ENCODE measurements around the gene VWDE.

VWDE gene

DNA sequence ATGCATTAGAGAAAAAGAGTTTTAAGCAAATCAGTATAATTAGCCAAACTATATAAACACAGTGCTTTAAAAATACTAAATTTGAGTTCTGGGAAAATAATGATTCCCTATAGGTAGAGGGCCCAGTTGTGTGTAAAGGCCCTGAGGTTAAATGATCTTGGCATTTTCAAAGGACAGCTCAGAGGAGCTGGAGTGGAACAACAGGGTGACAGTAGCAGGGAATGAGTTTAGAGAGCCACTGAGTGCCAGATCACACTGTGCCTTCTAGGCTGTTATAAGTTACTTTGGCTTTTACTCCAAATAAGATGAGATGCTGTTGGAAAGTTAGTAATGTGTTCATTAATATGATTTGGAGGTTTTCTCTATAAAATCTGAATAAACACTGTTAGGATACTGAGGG is 34.6 kb downstream of the VWDE start:
- no peak for DNase-seq (ENCODE audit: low spot score)
- Histone ChIP-seq H3K36me3 (ENCODE audit: low read depth) (no peaks in the 10 kb centered on the region), H3K9me3 (ENCODE audit: severe bottlenecking) (peaks cover 2% of the 10 kb centered on the region), H3K4me3 (ENCODE audit: severe bottlenecking) (no peak overlapping the region), H3K27me3 (ENCODE audit: insufficient read depth, poor library complexity, severe bottlenecking) (no peaks in the 10 kb centered on the region), H3K27ac (ENCODE audit: poor library complexity, severe bottlenecking) (no peak overlapping the region), H3K4me1 (ENCODE audit: insufficient read depth, poor library complexity, severe bottlenecking) (no peaks in the 10 kb centered on the region)
- TF ChIP-seq, protein P1, sequence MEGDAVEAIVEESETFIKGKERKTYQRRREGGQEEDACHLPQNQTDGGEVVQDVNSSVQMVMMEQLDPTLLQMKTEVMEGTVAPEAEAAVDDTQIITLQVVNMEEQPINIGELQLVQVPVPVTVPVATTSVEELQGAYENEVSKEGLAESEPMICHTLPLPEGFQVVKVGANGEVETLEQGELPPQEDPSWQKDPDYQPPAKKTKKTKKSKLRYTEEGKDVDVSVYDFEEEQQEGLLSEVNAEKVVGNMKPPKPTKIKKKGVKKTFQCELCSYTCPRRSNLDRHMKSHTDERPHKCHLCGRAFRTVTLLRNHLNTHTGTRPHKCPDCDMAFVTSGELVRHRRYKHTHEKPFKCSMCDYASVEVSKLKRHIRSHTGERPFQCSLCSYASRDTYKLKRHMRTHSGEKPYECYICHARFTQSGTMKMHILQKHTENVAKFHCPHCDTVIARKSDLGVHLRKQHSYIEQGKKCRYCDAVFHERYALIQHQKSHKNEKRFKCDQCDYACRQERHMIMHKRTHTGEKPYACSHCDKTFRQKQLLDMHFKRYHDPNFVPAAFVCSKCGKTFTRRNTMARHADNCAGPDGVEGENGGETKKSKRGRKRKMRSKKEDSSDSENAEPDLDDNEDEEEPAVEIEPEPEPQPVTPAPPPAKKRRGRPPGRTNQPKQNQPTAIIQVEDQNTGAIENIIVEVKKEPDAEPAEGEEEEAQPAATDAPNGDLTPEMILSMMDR (IDR thresholded peaks at IDR 0.05; ENCODE audit: poor library complexity, severe bottlenecking) = no peak
- no peak for ATAC-seq (ENCODE audit: low read depth)

DNA sequence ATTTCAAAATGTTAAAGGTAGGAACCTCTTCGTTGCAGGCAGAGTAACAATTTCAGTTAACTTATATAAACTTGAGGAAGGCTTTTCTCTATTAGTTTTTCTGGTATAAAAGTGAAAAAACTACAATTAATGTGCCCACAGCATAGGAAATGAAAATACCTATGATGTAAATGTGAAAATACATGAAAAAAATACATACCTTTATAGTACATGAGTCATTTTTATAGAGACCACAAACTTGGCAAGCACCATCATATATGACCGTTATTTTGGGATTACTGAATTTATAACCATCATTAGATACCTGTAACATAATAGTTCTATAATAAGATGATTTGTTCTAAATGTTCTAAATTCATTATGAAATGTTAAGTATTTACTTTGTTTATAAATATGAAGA is 42.7 kb downstream of the VWDE start:
- Histone ChIP-seq H3K27me3 (ENCODE audit: insufficient read depth, poor library complexity, severe bottlenecking) (no peaks in the 10 kb centered on the region), H3K27ac (ENCODE audit: poor library complexity, severe bottlenecking) (peak overlapping the region; percentile 29), H3K4me1 (ENCODE audit: insufficient read depth, poor library complexity, severe bottlenecking) (peaks cover 6% of the 10 kb centered on the region), H3K9me3 (ENCODE audit: severe bottlenecking) (no peaks in the 10 kb centered on the region), H3K4me3 (ENCODE audit: severe bottlenecking) (no peak overlapping the region), H3K36me3 (ENCODE audit: low read depth) (peaks cover 4% of the 10 kb centered on the region)
- peak; percentile 35; the same call in 1 of the 3 replicates for ATAC-seq (ENCODE audit: low read depth)
- no peak for DNase-seq (ENCODE audit: low spot score)
- TF ChIP-seq, protein P1 (IDR thresholded peaks at IDR 0.05; ENCODE audit: poor library complexity, severe bottlenecking) = no peak

DNA sequence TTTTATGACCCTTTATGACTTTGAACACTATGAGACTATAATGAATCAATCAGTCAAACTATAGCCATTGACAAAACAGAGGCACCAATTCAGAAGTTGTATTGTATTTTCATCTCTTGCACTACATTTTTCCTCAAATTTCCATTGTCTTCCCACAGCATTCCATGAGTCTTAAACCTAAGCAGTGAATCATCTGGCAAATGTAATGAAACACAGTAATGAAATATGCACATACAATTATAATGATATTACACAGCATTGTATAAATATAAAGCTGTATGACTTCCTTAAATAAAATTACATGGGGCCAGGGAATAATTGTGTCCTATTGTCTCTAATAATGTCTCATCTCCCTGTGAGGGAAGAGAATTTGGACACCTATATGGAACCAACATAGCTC is 45.0 kb downstream of the VWDE start:
- H3K9me3 ChIP-seq (ENCODE audit: severe bottlenecking) = no peaks in the 10 kb centered on the region
- H3K4me3 ChIP-seq (ENCODE audit: severe bottlenecking) = no peak overlapping the region
- peaks cover 6% of the 10 kb centered on the region for H3K4me1 ChIP-seq (ENCODE audit: insufficient read depth, poor library complexity, severe bottlenecking)
- TF ChIP-seq, protein P1 (IDR thresholded peaks at IDR 0.05; ENCODE audit: poor library complexity, severe bottlenecking) = no peak
- H3K27me3 ChIP-seq (ENCODE audit: insufficient read depth, poor library complexity, severe bottlenecking) = no peaks in the 10 kb centered on the region
- ATAC-seq (ENCODE audit: low read depth) = peak; percentile 36; the same call in 2 of the 3 replicates
- peaks cover 6% of the 10 kb centered on the region for H3K36me3 ChIP-seq (ENCODE audit: low read depth)
- no peak overlapping the region for H3K27ac ChIP-seq (ENCODE audit: poor library complexity, severe bottlenecking)
- no peak for DNase-seq (ENCODE audit: low spot score)

DNA sequence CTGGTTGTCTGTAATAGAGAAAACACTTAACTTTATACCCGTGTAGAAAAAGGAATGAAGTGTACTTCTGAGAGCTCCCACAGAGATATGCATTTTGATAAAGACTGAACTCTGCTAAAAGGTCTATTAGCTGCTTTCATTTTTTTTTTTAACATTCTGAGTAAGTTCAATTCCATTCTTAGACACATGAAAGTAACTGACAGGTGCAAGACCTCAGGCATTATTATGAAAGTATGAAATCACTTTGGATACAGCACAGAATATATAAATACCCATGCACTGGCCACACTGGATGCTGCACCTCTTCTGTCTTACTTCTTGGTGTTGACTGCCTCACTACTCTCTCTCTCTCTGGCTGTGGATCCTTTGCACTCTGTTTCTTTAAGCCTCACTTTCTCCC is 46.2 kb downstream of the VWDE start:
- no peak overlapping the region for H3K4me3 ChIP-seq (ENCODE audit: severe bottlenecking)
- H3K9me3 ChIP-seq (ENCODE audit: severe bottlenecking) = no peaks in the 10 kb centered on the region
- TF ChIP-seq, protein P1 (IDR thresholded peaks at IDR 0.05; ENCODE audit: poor library complexity, severe bottlenecking) = no peak
- peaks cover 6% of the 10 kb centered on the region for H3K36me3 ChIP-seq (ENCODE audit: low read depth)
- no peak overlapping the region for H3K27ac ChIP-seq (ENCODE audit: poor library complexity, severe bottlenecking)
- H3K27me3 ChIP-seq (ENCODE audit: insufficient read depth, poor library complexity, severe bottlenecking) = no peaks in the 10 kb centered on the region
- DNase-seq (ENCODE audit: low spot score) (no peak), ATAC-seq (ENCODE audit: low read depth) (no peak)
- peaks cover 6% of the 10 kb centered on the region for H3K4me1 ChIP-seq (ENCODE audit: insufficient read depth, poor library complexity, severe bottlenecking)

DNA sequence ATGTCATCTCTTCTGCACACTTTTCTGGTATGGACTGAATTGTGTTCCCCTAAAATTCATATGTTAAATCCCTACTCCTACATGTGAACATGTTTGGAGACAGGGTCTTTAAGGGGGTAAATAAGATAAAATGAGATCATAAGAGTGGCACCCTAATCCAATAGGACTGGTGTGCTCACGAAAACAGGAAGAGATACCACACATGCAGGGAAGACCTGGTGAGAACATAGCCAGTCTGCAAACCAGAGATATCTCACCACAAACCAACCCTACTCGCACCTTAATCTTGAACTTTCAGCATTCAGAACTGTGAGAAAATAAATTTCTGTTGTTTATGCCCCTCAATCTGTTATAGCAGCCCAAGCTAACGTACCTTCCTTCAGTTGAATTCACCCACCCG is 51.8 kb downstream of the VWDE start:
- H3K4me1 ChIP-seq (ENCODE audit: insufficient read depth, poor library complexity, severe bottlenecking) = no peaks in the 10 kb centered on the region
- TF ChIP-seq, protein P1 (IDR thresholded peaks at IDR 0.05; ENCODE audit: poor library complexity, severe bottlenecking) = no peak
- no peaks in the 10 kb centered on the region for H3K9me3 ChIP-seq (ENCODE audit: severe bottlenecking)
- DNase-seq (ENCODE audit: low spot score) = no peak
- no peak overlapping the region for H3K27ac ChIP-seq (ENCODE audit: poor library complexity, severe bottlenecking)
- no peak for ATAC-seq (ENCODE audit: low read depth)
- H3K36me3 ChIP-seq (ENCODE audit: low read depth) = peaks cover 2% of the 10 kb centered on the region; the same call in 1 of the 2 replicates
- no peaks in the 10 kb centered on the region for H3K27me3 ChIP-seq (ENCODE audit: insufficient read depth, poor library complexity, severe bottlenecking)
- no peak overlapping the region for H3K4me3 ChIP-seq (ENCODE audit: severe bottlenecking)

All from RWPE2 (cell line).